HepG2 (cell line): Measurements from ENCODE around the gene P4HB. TPM values are rescaled to one million over a fixed set of nuclear protein-coding genes. Genes with fewer than 3 reads are reported as not detected.

Experiments
- CREB1 ChIP-seq, 2 experiments: fragments of 450-650 bp in 1 of 2; IDR thresholded peaks; 2 replicates each; pipeline ENCODE4 v1.6.1; 2016 to 2017; ENCODE audit warnings: control low read depth in 1 of 2, mild to moderate bottlenecking in 1 of 2, missing compliant biosample characterization in 1 of 2, missing genetic modification characterization in 1 of 2
- DZIP1 ChIP-seq: sonication (generic); formaldehyde crosslinking; IDR thresholded peaks from 2 replicates; pipeline ENCODE4 v1.5.0; 2020; ENCODE audit warnings: mild to moderate bottlenecking, missing genetic modification reagents
- FOXK1 ChIP-seq: sonication (generic); formaldehyde crosslinking; IDR thresholded peaks from 2 replicates; pipeline ENCODE4 v1.4.0; 2020; ENCODE audit warnings: low read depth, missing genetic modification reagents, borderline replicate concordance
- HES4 ChIP-seq: sonication (generic); formaldehyde crosslinking; IDR thresholded peaks from 2 replicates; pipeline ENCODE4 v1.9.0; 2021; ENCODE audit warnings: mild to moderate bottlenecking, missing genetic modification reagents, borderline replicate concordance
- KDM3A ChIP-seq: IDR thresholded peaks from 2 replicates; pipeline ENCODE4 v1.6.1; 2018; ENCODE audit warnings: low read depth, missing compliant biosample characterization
- KDM4B ChIP-seq: sonication (generic); formaldehyde crosslinking; IDR thresholded peaks from 2 replicates; pipeline ENCODE4 v1.4.0; 2020; ENCODE audit warnings: missing genetic modification reagents
- MIER3 ChIP-seq: IDR thresholded peaks from 2 replicates; pipeline ENCODE4 v1.6.1; 2016; ENCODE audit warnings: missing compliant biosample characterization, borderline replicate concordance
- MTA3 ChIP-seq: sonication (generic); formaldehyde crosslinking; IDR thresholded peaks from 2 replicates; pipeline ENCODE4 v1.4.0; 2020; ENCODE audit warnings: missing genetic modification reagents
- THAP9 ChIP-seq: sonication (generic); formaldehyde crosslinking; IDR thresholded peaks from 2 replicates; pipeline ENCODE4; 2020; ENCODE audit warnings: missing genetic modification reagents, mild to moderate bottlenecking, borderline replicate concordance
- TOE1 ChIP-seq: sonication (generic); formaldehyde crosslinking; IDR thresholded peaks from 2 replicates; pipeline ENCODE4 v1.4.0; 2020; ENCODE audit warnings: mild to moderate bottlenecking, missing genetic modification reagents
- TP53 ChIP-seq: sonication (generic); formaldehyde crosslinking; conservative IDR thresholded peaks from 2 replicates; pipeline ENCODE4 v1.4.0; 2020; ENCODE audit warnings: missing genetic modification reagents
- USF2 ChIP-seq, 2 experiments: sonication (generic) in 1 of 2; formaldehyde crosslinking in 1 of 2; IDR thresholded peaks; 2 replicates each; pipeline versions ENCODE4 v1.5.1 to v1.6.1; 2011 to 2020; ENCODE audit warnings: borderline replicate concordance in 1 of 2, low read depth in 1 of 2, low read length in 1 of 2, mild to moderate bottlenecking in 1 of 2, missing genetic modification reagents in 1 of 2, moderate library complexity in 1 of 2
- ZBTB21 ChIP-seq: sonication (generic); formaldehyde crosslinking; IDR thresholded peaks from 2 replicates; pipeline ENCODE4 v1.4.0; 2020; ENCODE audit warnings: missing genetic modification reagents
- ZBTB33 ChIP-seq: sonication (generic); formaldehyde crosslinking; IDR thresholded peaks from 2 replicates; pipeline ENCODE4 v1.4.0; 2020; ENCODE audit warnings: missing genetic modification reagents
- ZFAT ChIP-seq: sonication (generic); formaldehyde crosslinking; conservative IDR thresholded peaks from 2 replicates; pipeline ENCODE4 v1.8.1; 2023; ENCODE audit warnings: missing genetic modification reagents, inconsistent platforms
- ZNF317 ChIP-seq: sonication (generic); formaldehyde crosslinking; IDR thresholded peaks from 2 replicates; pipeline ENCODE4 v1.5.0; 2020; ENCODE audit warnings: mild to moderate bottlenecking, missing genetic modification reagents
- ZNF333 ChIP-seq: sonication (generic); formaldehyde crosslinking; IDR thresholded peaks from 2 replicates; pipeline ENCODE4 v1.4.0; 2020; ENCODE audit warnings: mild to moderate bottlenecking, missing genetic modification reagents, borderline replicate concordance
- ZNF614 ChIP-seq: IDR thresholded peaks from 2 replicates; pipeline ENCODE4 v1.6.1; 2018; ENCODE audit warnings: missing biosample characterization, missing genetic modification reagents, inconsistent platforms, borderline replicate concordance
- polyA plus RNA-seq, 8 experiments: library from polyadenylated mRNA; depleted of rRNA in 3 of 8; stranded (reverse) in 7 of 8; unstranded in 1 of 8; fragments of >200 nt; fragmentation: Illumina TruSeq in 4 of 8; extraction: Trizol in 4 of 8; gene quantifications; 2 replicates each; pipeline versions ENCODE4 v1.2.1 to v1.2.3, GENCODE V29; 2011 to 2016; ENCODE audit warnings: low read depth in 4 of 8, missing spikeins in 1 of 8, mixed read lengths in 1 of 8; ENCODE audit not compliant: insufficient read depth in 1 of 8
- total RNA-seq, 5 experiments: library from RNA; depleted of rRNA; stranded (reverse); fragments of >200 nt; fragmentation: Illumina TruSeq; extraction: Trizol; gene quantifications; 2 replicates each; pipeline ENCODE4 v1.2.3, GENCODE V29; 2016; ENCODE audit warnings: low read depth in 1 of 5

P4HB gene
- total and polyA plus RNA-seq, 2 of the 13 experiments (the other 11 are each of a cell fraction or from before 2014, with no cell fraction given), result 185 to 782 TPM

- TF ChIP-seq DZIP1, result no peak
- TF ChIP-seq ZBTB21 (CRISPR knock-in tag), result 0 out of 2 replicates have a peak, but pooled peaks have one; percentile 33
- TF ChIP-seq ZBTB33, result peak; percentile 99
- TF ChIP-seq MTA3 (CRISPR knock-in tag), result no peak
- TF ChIP-seq TP53 (CRISPR knock-in tag), result no peak
- TF ChIP-seq ZNF317 (CRISPR knock-in tag), result no peak
- no peak for TF ChIP-seq ZFAT (CRISPR knock-in tag)
- TF ChIP-seq HES4 (CRISPR knock-in tag), result no peak
- TF ChIP-seq USF2 (IDR thresholded peaks at IDR 0.05; ENCODE audit: low read depth, low read length), result no peak
- TF ChIP-seq USF2 (CRISPR knock-in tag; IDR thresholded peaks at IDR 0.05; ENCODE audit: borderline replicate concordance), result no peak
- no peak for TF ChIP-seq TOE1 (CRISPR knock-in tag)
- TF ChIP-seq CREB1 (IDR thresholded peaks at IDR 0.05), result no peak
- TF ChIP-seq CREB1 (CRISPR knock-in tag; IDR thresholded peaks at IDR 0.05), result no peak
- peak; percentile 63; the same call in 1 of the 2 replicates for TF ChIP-seq THAP9
- peak; percentile 61; the same call in 1 of the 2 replicates for TF ChIP-seq KDM3A (CRISPR knock-in tag)
- peak; percentile 53; the same call in 1 of the 2 replicates for TF ChIP-seq ZNF333 (CRISPR knock-in tag)
- TF ChIP-seq ZNF614 (CRISPR knock-in tag), result 0 out of 2 replicates have a peak, but pooled peaks have one; percentile 16
- no peak for TF ChIP-seq KDM4B (CRISPR knock-in tag)
- no peak for TF ChIP-seq MIER3 (CRISPR knock-in tag)
- peak; percentile 2; the same call in 1 of the 2 replicates for TF ChIP-seq FOXK1 (CRISPR knock-in tag)
These were observed 9.1 kb upstream of the P4HB start (continued) for GRCh38 chr17:81869221-81870130.
